NCI-H2107 treated with DMSO at 0.1 percent for 48 hours (cell line): ENCODE data around the gene TMEM106B.
"Not testable (repeated sequence)": the region's sequence is repeated elsewhere in the genome, so short reads cannot be mapped to it uniquely, and the experiment has no call there.

ENCODE experiments used
- DNase-seq: peaks from one replicate; lab custom pipeline; 2025; ENCODE audit not compliant: unreplicated experiment; lab: John Stamatoyannopoulos, UW

TMEM106B gene

GRCh38 chr7:12211054-12211710 is at the start of gene TMEM106B:
TMEM106B (plus strand) TSS chr7:12211294; CDS start chr7:12214811, 3,517 bp downstream.
- DNase-seq: peak; percentile 88

GRCh38 chr7:12162415-12163113 is 48.5 kb upstream of the TMEM106B start:
- DNase-seq: no peak

GRCh38 chr7:12168065-12168464 is 43.0 kb upstream of the TMEM106B start:
- not testable (repeated sequence) for DNase-seq

GRCh38 chr7:12169981-12170820 is 40.9 kb upstream of the TMEM106B start:
- not testable (repeated sequence) for DNase-seq

- DNase-seq: no peak
Observed at GRCh38 chr7:12173671-12174070, 37.4 kb upstream of the TMEM106B start.

- DNase-seq: no peak
Observed at GRCh38 chr7:12174931-12175330, 36.2 kb upstream of the TMEM106B start.

- no peak for DNase-seq
Observed at GRCh38 chr7:12178317-12178716, 32.8 kb upstream of the TMEM106B start.

- DNase-seq: no peak
Observed at GRCh38 chr7:12194426-12194825, 16.7 kb upstream of the TMEM106B start.

GRCh38 chr7:12196386-12196785 is 14.7 kb upstream of the TMEM106B start:
- DNase-seq: no peak

- no peak for DNase-seq
Observed at GRCh38 chr7:12199363-12199762, 11.7 kb upstream of the TMEM106B start.

GRCh38 chr7:12207046-12207445 is 4.0 kb upstream of the TMEM106B start:
- DNase-seq: no peak

- no peak for DNase-seq
Observed at GRCh38 chr7:12209221-12209620, 1.9 kb upstream of the TMEM106B start.

- peak; percentile 87 for DNase-seq
Observed at GRCh38 chr7:12210179-12211053, 678 bp upstream of the TMEM106B start.

GRCh38 chr7:12211711-12212485 is 804 bp downstream of the TMEM106B start:
- peak; percentile 71 for DNase-seq

GRCh38 chr7:12217311-12217710 is 6.2 kb downstream of the TMEM106B start:
- DNase-seq: no peak

GRCh38 chr7:12220389-12221046 is 9.4 kb downstream of the TMEM106B start:
- no peak for DNase-seq

GRCh38 chr7:12221414-12221813 is 10.3 kb downstream of the TMEM106B start:
- no peak for DNase-seq

GRCh38 chr7:12222889-12223579 is 11.9 kb downstream of the TMEM106B start:
- no peak for DNase-seq

GRCh38 chr7:12225017-12225416 is 13.9 kb downstream of the TMEM106B start:
- DNase-seq: not testable (repeated sequence)
